CD4-positive, alpha-beta T cell treated with Interferon alpha-2 for 1 hour (primary cell): Measurements from ENCODE around the gene ACVR1.
"Not testable (repeated sequence)": the region's sequence is repeated elsewhere in the genome, so short reads cannot be mapped to it uniquely, and the experiment has no call there.

Experiments used
- DNase-seq, 2 donors: peaks; one replicate each; pipeline ENCODE4 v3.0.0-alpha.2; 2020 to 2022

ACVR1 gene

DNA sequence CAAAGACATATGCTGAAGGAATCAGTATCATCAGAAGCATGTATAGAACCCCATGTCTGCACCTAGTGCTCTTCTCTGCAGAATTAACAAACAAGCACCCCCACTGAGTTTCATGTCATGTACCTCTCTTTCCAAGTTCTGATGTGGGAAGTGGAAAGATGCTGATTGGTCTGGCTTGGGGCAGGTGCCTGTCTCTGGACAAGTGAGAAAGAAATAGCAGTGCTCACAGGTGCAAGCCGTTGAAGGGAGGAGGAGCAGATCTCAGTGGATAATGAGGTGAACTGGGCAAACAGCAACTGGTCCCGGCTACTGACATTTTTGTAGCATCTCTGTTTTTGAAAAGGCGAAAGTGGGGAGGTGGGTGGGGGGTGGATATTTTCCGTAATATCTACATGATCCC lies 17.5 kb upstream of the ACVR1 start:
- DNase-seq, result no peak

DNA sequence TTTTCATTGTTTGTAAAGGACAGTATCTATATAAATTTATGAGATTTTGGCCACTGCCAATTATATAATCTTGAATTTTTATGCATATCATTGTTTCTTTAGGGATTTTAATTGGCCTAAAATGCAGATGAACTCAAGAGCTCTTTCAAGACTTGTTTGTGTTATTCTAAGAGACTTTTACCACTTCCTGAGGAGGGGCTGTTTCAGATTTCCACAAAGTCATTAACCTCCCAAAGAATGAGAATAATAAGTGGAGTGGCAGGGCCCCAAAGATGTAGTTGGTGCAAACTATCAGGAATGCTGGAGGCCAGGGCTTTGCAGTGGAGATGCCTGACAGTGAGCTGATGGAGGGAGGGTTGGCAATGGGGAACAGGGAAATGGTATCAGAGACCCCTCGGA lies 15.5 kb upstream of the ACVR1 start:
- DNase-seq, result no peak

DNA sequence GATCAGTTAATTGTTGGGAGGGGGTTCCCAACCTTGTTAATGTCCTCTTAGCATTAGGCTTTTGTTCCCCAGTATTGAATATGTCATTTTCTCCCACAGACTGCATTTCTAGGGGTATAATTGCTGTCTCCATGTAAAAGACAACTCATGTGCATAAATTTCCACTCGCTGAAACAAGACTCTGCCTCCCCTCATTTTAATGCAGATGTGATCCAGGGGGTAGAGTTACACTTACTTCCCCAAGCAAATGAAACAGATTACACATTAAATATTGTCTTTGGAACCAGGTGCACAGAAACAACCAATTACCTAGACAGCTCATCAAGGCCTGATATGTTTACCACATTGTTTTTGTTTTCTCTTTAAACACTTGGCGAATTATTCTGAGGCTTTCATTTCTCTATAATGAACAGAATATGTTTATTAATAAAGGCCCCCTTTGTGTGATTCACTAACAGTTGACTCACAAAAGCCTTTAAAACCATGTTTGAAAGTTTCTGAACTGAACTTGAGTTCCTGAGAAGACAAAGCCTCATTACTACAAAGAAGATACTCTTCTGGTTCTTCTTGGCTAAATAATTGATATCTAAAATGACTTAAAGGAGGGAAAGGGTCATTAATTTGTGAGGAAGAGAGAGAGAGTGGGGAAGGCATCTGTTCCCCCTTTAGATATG lies 15.0 kb upstream of the ACVR1 start:
- DNase-seq, result no peak

DNA sequence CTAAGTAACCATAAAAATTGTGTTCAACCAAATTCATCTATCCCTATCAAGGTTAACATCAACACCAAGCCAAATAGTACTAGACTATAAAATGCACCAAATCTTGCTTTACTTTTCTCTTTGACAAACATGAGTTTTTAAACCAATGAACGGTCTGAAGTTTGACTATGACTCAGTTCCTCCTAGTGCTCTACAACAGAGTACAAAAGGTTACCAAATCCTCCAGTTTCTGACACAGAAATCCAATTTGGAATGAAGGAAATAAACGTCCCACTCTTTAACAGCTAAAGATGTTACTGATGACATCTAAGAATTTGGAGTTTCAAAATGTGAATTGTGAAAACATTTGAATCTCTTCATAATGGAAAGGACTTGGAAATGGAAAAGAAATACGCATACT lies 11.8 kb upstream of the ACVR1 start:
- no peak for DNase-seq

DNA sequence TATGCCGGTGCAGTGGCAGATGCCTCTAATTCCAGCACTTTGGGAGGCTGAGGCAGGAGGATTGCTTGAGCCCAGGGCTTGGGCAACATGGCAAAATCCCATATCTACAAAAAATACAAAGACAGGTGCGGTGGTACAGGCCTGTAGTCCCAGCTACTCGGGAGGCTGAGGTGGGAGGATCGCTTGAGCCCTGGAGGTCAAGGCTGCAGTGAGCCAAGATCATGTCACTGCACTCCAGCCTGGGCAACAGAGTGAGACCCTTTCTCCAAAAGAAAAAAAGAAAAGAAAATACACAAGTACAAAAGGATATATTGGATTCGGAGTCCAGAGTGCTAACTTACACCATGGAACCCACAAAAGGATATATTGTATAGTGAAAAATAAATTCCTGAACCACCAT lies 8.4 kb upstream of the ACVR1 start:
- DNase-seq, result not testable (repeated sequence)

DNA sequence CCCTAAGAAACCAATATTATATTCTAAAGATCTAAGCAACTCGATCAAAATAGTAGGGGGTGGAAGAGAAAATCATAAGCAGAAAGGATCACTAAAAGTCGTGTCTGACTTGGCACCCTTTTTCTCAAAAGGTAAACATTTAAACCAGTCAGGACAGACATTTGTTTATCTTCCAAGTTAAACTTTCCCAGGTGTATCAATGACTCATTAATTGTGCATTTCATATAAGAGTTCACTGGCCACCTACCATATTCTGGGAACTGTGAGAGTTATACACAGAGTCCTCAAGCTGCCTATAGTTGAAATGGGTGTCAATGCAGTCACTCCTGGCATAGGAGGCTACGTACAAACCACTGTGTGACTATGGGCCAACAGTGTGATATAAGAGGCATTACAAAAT lies 4.8 kb upstream of the ACVR1 start:
- no peak for DNase-seq

DNA sequence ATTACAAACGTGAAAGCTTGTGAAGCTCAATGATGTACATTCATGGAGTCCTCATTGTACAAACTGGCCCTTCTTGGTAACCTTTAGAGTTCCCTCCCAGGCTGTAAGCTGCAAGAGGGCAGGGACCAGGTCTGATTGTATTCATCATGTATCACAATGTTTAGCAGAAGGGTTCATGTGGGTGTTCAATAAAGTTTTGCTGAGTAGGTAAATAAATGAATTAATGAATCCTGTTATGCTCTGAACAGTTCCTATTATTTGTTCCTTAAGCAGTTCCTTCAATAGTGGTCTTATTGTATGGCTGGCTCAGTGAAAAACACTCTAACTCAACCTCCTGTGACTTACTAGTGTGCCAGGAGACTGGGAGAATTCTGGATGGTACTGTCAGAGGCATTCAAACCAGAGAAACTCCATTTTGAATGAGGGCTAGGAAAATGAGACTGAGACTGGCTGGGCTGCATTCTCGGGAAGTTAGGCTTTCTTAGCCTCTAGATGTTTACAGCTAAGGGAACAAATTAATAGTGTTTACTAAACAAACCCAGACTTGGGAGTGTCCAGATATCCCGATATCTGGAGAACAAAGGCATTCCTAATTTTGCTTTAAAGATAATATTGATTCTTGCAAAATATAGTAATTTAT lies 1.8 kb upstream of the ACVR1 start:
- no peak for DNase-seq

DNA sequence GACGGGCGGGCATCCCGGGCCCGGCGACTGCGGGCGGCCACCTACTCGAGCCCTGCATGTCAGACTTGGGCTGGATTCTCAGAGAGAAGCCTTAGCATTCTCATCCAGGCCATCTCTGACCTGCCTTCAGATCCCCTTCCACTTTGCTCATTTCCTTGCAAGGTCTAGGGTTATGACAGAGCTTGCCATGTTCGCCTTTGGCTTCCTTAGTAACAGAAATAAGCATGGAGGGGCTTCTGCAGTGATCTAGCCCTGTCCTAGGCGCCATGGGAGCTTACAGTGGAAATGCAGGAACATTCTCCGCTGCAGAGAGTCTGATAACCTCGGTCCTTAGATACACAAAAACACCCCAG lies 632 bp upstream of the ACVR1 start:
- peak in 1 of 2 donors; percentile 20 for DNase-seq

DNA sequence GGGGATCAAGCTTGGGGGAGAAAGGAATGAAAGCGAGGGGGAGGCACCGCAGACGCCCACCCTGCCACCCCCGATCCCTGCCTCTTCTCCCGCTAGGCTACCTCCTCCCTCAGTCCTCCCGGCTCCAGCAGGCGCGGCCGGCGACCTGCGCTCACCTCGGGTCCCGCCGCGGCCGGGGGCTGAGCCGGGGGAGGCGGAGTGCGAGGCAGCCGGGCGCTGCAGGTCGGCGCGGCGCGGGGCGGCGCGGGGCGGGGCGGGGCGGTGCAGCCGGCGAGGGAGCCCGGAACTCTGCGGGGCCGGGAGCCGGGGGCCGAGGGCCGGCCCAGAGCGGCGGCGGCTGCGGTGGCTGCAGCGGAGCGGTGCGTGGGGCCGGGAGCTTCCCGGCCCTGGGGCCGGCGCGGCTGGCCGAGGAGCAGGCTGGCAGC lies 477 bp downstream of the ACVR1 start:
- peak in 1 of 2 donors; percentile 19 for DNase-seq

DNA sequence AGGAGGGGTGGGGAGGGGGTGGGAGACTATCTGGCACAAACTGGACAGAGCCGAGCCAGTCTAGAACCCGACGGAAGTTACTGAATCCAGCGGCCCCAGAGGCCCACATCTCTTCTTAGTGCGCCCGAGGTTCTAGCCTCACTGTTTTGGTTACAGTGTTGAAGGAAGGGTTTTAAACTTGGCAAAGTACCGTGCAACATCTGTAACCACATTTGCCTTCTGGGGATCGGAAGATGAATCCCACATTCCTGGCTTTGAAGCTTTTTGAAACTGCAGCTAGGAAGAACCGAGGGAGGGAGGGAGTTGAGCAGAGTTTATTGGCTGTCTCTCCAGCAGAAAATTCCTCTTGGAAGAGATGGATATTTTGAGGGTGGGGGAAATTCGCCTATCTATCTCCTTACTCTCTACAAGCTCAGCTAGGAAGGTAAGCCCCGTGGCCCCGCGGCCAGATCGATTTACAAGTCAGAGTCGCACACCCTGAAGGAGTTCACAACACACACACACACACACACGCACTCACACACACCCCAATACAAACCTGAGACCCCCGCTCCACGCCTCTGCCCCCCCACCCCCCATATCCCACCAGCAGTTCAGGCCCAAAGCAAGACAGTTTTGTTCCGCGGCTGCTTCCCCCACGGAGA lies 1.0 kb downstream of the ACVR1 start:
- peak in 1 of 2 donors; percentile 25 for DNase-seq

DNA sequence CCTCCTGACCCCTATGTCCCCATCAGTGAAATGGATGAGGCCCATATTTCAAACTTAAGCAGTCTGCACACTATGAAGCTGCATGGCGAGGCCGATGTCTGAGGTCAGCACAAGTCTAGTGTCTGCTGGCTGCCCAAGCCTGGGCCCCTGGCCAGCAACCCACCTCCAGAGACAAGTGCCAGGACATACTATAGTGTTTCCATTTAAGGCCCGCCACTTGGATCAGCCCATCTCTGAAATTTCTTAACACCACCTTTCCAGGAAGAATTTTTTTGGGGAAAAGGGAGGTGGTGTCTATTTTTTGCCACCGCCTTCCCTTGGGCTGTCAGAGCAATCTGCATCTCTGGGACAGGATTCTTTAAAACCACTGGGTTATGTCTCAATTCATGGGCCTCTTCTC lies 1.8 kb downstream of the ACVR1 start:
- DNase-seq, result no peak

DNA sequence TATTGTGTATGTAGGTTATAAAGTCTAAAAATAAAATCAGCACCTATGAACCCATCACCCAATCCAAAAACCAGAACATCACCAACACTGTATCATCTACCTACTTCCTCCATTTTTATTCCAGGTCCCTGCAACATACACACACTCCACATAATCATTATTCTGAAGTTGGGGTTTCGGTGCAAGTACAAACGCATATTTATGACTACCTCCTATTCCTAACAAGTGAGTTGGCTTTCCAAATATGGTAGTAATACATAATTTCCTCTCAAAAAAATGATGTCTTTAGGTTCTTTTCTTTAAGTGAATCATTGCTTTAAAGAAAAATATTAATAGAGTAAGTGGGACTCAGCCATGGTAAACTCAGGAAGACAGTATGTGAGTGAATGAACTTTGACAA lies 3.3 kb downstream of the ACVR1 start:
- DNase-seq, result no peak

DNA sequence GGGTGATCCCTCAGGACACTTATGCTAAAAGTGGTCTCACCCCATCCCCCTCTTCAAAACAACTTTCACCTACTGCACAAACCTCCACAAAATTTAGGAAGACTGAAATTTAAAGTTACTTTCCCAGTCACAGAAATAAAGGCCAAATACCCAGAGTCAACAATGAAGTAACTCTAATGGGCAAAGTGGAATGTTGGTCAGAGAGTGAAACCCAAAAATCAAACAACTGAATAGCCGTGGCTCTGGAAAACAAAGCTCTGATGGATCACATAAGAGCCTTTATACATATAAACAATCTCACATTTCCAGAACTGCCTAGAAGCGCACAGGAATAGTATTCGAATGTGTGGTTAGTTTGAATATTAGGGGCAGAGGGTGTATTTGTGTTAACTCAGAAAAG lies 4.7 kb downstream of the ACVR1 start:
- no peak for DNase-seq

DNA sequence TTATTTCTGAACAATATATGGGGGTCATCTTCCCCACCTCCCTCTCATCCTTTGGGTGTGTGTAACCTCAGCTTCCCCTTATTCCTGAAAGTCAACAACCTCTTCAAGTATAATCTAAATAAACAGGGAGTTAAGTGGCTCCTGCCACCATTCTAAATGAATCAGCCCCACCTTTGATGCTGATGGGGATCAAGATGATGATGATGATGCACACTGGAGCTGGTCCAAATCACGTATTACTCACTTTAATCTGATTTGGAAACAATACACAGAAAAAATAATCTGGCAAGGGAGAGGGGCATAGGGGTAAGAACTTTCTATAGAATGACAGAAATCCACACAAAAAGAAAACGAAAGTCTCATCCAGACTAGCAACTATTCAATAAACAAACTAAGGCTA lies 7.1 kb downstream of the ACVR1 start:
- no peak for DNase-seq

DNA sequence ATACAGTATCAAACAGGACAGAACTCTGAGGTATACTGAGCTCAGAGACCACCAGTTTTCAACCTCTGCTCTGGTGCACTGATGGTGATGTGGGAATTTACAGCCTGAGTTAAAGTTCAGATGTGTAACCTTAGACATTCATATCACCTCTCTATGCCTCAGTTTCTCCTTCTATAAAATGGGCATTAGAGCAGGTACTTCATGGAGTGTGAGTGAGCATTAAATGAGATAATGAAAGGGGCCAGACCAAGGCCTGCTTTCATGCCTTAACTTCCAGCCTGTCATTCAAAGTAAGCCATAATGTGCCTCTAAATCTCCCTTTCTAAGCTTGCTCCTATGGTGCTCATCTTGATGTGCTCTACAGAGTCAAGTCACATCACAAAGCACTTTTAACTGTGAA lies 8.4 kb downstream of the ACVR1 start:
- DNase-seq, result no peak

DNA sequence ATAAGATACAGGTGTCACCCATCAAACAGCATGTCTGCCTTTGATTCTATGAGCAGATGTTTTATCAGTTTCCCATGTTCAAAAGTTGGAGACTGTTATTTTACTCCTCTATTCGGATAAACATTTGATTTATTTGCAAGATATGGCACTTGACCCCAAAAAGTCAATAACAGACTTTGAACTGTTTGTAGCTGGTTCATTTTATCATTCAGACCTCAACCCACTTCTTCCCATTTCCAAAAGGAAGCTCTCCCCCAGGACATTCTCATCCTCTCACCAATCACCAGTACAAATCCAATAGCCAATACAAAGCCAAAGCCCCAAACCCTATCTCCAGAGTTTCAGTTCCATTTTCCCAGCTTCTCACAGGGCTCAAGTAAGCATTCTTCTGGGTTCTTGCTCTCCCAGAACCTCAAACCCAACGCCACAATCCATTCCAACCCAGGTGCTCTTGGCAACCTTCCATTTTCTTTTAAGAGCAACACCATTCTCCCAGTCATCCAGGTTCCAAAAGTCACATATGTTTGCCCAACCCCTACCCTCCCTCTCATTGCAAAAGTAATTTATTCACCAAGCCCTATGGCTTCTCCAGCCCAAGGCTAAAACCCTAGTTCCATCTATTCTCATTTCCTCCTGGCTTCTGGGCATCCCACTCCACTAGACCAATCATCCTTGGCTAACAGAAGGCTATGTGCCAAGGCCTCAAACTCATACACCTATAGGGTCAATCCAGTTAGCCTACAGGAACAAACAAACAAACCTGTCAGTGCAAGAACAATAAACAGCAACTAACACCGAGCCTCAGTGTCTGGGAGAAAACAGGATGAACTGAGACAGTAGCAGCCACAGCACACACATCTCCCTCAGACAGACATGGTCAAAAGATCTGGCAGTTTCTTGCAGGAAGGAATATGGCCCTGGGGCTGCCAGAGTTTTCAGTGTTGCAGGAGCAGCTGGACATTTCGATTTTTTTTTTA lies 9.2 kb downstream of the ACVR1 start:
- DNase-seq, result no peak

DNA sequence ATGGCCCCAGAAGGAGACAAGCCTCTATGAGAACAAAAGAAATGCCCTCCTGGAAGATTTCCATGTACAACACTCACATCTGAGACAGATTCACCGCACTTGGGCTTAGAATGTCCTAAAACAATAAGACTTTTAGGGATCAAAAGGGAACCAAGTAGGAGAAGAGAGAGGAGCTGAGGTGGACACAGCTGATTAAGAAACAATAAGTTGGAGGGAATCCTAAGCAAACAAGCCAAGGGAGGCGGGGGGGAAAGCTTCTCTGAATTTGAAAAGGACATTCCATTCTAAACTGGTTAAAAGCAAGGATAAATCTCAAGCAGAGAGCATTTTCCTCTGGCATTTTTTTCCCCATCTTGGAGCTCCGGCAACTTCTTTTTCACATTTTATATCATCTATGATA lies 9.9 kb downstream of the ACVR1 start:
- DNase-seq, result no peak

DNA sequence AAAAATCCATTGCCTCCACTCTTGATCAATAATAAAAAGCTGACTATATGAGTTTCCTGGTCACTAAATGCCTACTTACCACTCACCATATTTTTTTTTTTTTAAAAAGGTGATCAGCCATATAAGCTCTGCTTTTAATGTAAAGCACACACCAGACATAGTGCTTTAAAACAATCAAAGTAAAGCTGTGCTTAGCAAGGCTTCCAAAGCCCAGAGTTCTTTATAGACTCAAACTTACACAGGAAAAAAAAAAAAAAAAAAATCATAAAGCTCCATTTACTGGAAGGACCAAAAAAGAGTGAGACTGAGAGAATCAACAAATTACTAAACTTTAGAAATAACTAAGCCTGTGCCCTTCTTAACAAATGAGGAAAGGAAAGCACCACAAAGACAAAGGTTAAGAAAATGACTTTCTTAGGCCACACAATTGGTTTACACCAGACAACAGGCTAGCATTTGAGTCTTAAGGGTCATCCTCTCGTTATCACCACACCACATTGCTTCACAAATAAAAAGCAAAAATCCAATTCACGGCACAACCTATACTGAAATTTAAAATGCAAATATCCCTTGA lies 11.2 kb downstream of the ACVR1 start:
- no peak for DNase-seq

DNA sequence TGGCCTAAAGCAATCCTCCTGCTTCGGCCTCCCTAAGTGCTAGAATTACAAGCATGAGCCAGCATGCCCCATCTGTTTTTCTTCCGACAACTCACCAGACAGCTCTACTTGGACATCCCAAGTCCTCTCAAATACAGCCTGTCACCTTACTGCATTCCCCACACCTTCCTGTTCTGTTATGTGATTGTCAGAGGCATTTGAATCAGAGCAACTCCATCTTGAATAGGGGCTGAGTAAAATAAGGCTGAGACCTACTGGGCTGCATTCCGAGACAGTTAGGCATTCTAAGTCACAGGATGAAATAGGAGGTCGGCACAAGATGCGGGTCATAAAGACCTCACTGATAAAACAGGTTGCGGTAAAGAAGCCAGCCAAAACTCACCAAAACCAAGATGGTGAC lies 17.3 kb downstream of the ACVR1 start:
- no peak for DNase-seq

DNA sequence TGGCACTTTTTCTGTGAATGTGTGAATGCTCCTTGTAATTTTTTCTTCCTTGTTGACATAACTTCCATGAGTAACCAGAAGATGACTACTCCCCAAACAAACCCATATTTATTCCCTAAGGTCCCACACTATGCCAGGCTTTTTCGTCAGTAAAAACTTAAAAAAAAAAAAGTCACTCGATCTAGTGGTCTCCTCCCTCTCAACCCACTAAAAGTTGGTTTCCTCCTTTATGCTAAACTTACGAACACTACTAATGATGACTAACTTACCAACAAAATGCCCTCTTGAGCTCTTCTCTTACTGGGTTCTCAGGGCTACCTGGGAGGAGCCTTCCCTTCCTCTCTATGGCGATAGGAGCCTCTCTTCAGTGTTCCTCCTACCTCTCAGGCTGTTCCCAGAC lies 18.2 kb downstream of the ACVR1 start:
- no peak for DNase-seq

DNA sequence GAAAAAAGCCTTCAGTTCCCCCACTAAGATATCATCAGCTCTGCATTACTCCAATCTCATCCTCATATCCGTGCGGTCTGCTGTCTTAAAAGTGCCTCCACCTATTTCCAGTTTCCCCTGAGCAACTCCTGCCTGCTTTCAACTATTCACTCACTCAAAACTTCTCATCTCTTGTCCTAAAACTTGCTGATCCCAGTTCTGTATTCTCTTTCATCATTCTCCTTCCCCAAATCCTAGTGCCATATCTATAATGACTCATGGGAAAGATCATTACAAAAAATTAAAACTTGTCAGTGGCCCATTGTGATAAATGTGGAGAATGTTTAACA lies 20.0 kb downstream of the ACVR1 start:
- DNase-seq, result no peak

DNA sequence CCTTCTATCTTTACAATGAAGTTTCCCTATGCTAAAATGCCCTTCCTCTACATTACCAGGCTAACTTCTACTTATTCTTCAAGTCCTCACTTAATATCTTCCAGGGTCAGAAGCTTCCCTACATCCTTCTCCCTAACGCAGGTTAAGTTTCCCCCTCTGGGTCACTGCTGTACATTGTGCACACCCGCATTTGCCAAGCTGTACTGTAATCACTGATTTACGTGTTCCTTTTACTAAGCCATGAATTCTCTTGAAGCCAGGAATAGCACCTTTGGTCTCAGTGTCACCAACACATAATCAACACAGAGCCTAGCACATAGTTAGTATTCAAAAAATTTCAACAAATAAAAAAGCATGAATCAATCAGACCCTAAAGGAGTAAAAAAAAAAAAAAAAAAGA lies 22.3 kb downstream of the ACVR1 start:
- no peak for DNase-seq

DNA sequence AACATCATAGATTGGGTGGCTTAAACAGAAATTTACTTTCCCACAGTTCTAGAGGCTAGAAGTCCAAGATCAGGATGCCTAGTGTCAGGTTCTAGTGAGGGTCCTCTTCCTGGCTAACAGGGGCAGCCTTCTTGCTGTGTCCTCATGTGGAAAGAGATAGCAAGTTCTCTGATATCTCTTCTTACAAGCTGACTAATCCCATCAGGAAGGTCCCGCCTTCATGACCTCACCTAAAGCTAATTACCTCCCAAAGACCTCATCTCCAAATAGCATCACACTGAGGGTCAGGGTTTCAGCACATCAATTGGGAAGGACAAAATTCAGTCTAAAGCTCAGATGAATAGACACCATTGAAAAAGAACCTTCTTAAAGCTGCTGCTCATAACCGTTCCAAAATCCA lies 22.9 kb downstream of the ACVR1 start:
- DNase-seq, result no peak
